GM12878 (cell line): ENCODE data around the gene MIR17HG. TPM values are rescaled to one million over a fixed set of nuclear protein-coding genes. Genes with fewer than 3 reads are reported as not detected.
A peak's percentile ranks its signal among the peaks of the same experiment; 100 is the strongest.

Experiments used
- BACH1 ChIP-seq: fragments of 450-650 bp; IDR thresholded peaks from 2 replicates; pipeline ENCODE4 v1.6.1; 2017; ENCODE audit warnings: mild to moderate bottlenecking, borderline replicate concordance
- BHLHE40 ChIP-seq, 2 experiments: fragments of 450-650 bp in 1 of 2; IDR thresholded peaks; 2 replicates each; pipeline ENCODE4 v1.6.1; 2011 to 2017; ENCODE audit warnings: low read depth in 2 of 2, borderline replicate concordance in 1 of 2, improper control_type of control experiment in 1 of 2, low read length in 1 of 2, mild to moderate bottlenecking in 1 of 2
- BMI1 ChIP-seq: fragments of 450-650 bp; IDR thresholded peaks from 2 replicates; pipeline ENCODE4 v1.6.1; 2016; ENCODE audit warnings: mild to moderate bottlenecking, moderate library complexity, borderline replicate concordance
- CEBPB ChIP-seq, 2 experiments: fragments of 150-350 bp in 1 of 2; IDR thresholded peaks; 2 replicates each; pipeline ENCODE4 v1.6.1; 2012 to 2014; ENCODE audit warnings: low read depth in 2 of 2, low read length in 2 of 2, borderline replicate concordance in 1 of 2, inconsistent platforms in 1 of 2
- EGR1 ChIP-seq, 2 experiments: IDR thresholded peaks; 1 replicate in 1 of 2; 2 replicates in 1 of 2; pipeline ENCODE4 v1.6.1; 2011 to 2012; ENCODE audit warnings: low read depth in 2 of 2, low read length in 2 of 2, borderline replicate concordance in 1 of 2, mild to moderate bottlenecking in 1 of 2, moderate library complexity in 1 of 2
- IKZF1 ChIP-seq: fragments of 450-650 bp; conservative IDR thresholded peaks from 2 replicates; pipeline ENCODE4 v1.6.1; 2017; ENCODE audit warnings: antibody characterized with exemption, mild to moderate bottlenecking
- KDM1A ChIP-seq: fragments of 200-600 bp; sonication (generic); IDR thresholded peaks from 2 replicates; pipeline ENCODE4 v1.6.1; 2016; ENCODE audit warnings: borderline replicate concordance
- KLF5 ChIP-seq: fragments of 450-650 bp; IDR thresholded peaks from 2 replicates; pipeline ENCODE4 v1.6.1; 2014; ENCODE audit warnings: mild to moderate bottlenecking; ENCODE audit not compliant: partially characterized antibody
- MTA2 ChIP-seq: fragments of 450-650 bp; IDR thresholded peaks from 2 replicates; pipeline ENCODE4 v1.6.1; 2016; ENCODE audit warnings: low read depth, mild to moderate bottlenecking, moderate library complexity
- MXI1 ChIP-seq: fragments of 150-350 bp; IDR thresholded peaks from 2 replicates; pipeline ENCODE4 v1.6.1; 2011; ENCODE audit warnings: low read depth, mild to moderate bottlenecking, inconsistent platforms, low read length, improper control_type of control experiment
- MYC ChIP-seq: IDR thresholded peaks from 2 replicates; pipeline ENCODE4 v1.6.1; 2011; ENCODE audit warnings: mild to moderate bottlenecking, low read length, moderate library complexity, inconsistent platforms; ENCODE audit not compliant: insufficient read depth, insufficient replicate concordance, insufficient read length, severe bottlenecking
- NFYB ChIP-seq: IDR thresholded peaks from 2 replicates; pipeline ENCODE4 v1.6.1; 2011; ENCODE audit warnings: low read depth, mild to moderate bottlenecking, low read length, improper control_type of control experiment, moderate library complexity; ENCODE audit not compliant: insufficient read depth
- NR2F1 ChIP-seq: fragments of 450-650 bp; conservative IDR thresholded peaks from 2 replicates; pipeline ENCODE4 v1.6.1; 2017; ENCODE audit warnings: mild to moderate bottlenecking
- POU2F2 ChIP-seq: IDR thresholded peaks from 3 replicates; pipeline ENCODE4 v1.6.1; 2011; ENCODE audit warnings: low read depth, mild to moderate bottlenecking, low read length, borderline replicate concordance
- RB1 ChIP-seq: fragments of 450-650 bp; formaldehyde crosslinking; IDR thresholded peaks from 2 replicates; pipeline ENCODE4 v1.6.1; 2017; ENCODE audit warnings: mild to moderate bottlenecking, borderline replicate concordance
- SUPT20H ChIP-seq: IDR thresholded peaks from 2 replicates; pipeline ENCODE4 v1.6.1; 2011; ENCODE audit warnings: low read depth, mild to moderate bottlenecking, low read length, moderate library complexity, borderline replicate concordance; ENCODE audit not compliant: control insufficient read depth
- TAF1 ChIP-seq: IDR thresholded peaks from 2 replicates; pipeline ENCODE4 v1.6.1; 2011; ENCODE audit warnings: mild to moderate bottlenecking, low read depth, low read length, borderline replicate concordance
- TARDBP ChIP-seq: IDR thresholded peaks from 2 replicates; pipeline ENCODE4 v1.6.1; 2016; ENCODE audit warnings: borderline replicate concordance
- WRNIP1 ChIP-seq: IDR thresholded peaks from 2 replicates; pipeline ENCODE4 v1.6.1; 2011; ENCODE audit warnings: low read depth, low read length, improper control_type of control experiment, borderline replicate concordance
- YY1 ChIP-seq: IDR thresholded peaks from 2 replicates; pipeline ENCODE4 v1.6.1; 2011; ENCODE audit warnings: low read depth, mild to moderate bottlenecking, low read length
- ZNF24 ChIP-seq: fragments of 450-650 bp; IDR thresholded peaks from 2 replicates; pipeline ENCODE4 v1.6.1; 2017; ENCODE audit warnings: antibody characterized with exemption, mild to moderate bottlenecking
- ZNF384 ChIP-seq: IDR thresholded peaks from 2 replicates; pipeline ENCODE4 v1.6.1; 2012; ENCODE audit warnings: low read depth, mild to moderate bottlenecking, low read length, improper control_type of control experiment, borderline replicate concordance
- polyA plus RNA-seq, 11 experiments: library from polyadenylated mRNA; depleted of rRNA in 4 of 11; unstranded in 6 of 11; stranded (reverse) in 5 of 11; fragments of >200 nt; fragmentation: Nextera tagmentation in 4 of 11; fragmentation: Illumina TruSeq in 1 of 11; extraction: Ambion mirVana in 4 of 11; extraction: Trizol in 1 of 11; gene quantifications; 1 replicate in 1 of 11; 2 replicates in 10 of 11; pipeline versions ENCODE4 v1.2.1 to v1.2.3, GENCODE V29; 2011 to 2016; ENCODE audit warnings: inconsistent platforms in 2 of 11, missing spikeins in 2 of 11, low read depth in 1 of 11
- total RNA-seq, 4 experiments: library from RNA; depleted of rRNA in 3 of 4; stranded (reverse); fragments of >200 nt in 3 of 4; fragmentation: Illumina TruSeq in 1 of 4; extraction: Trizol in 1 of 4; gene quantifications; 2 replicates each; pipeline versions ENCODE4 v1.2.1 to v1.2.3, GENCODE V29; 2013 to 2021
- TF ChIP-seq, protein P1 (sequence below): IDR thresholded peaks from 2 replicates; pipeline ENCODE4 v1.6.1; 2012; ENCODE audit warnings: low read depth, low read length, improper control_type of control experiment
- TF ChIP-seq, protein P2 (sequence below): fragments of 150-350 bp; IDR thresholded peaks from 2 replicates; pipeline ENCODE4 v1.6.1; 2014; ENCODE audit warnings: mild to moderate bottlenecking, low read depth, low read length
- TF ChIP-seq, protein P3 (sequence below): fragments of 450-650 bp; formaldehyde crosslinking; IDR thresholded peaks from 2 replicates; pipeline ENCODE4 v1.4.0; 2022; ENCODE audit warnings: mild to moderate bottlenecking, moderate library complexity

MIR17HG gene
- total and polyA plus RNA-seq, 10 of the 15 experiments (the other 5 are each of a cell fraction or from before 2014, with no cell fraction given): 4.4 to 37.7 (median 15.1) TPM

DNA sequence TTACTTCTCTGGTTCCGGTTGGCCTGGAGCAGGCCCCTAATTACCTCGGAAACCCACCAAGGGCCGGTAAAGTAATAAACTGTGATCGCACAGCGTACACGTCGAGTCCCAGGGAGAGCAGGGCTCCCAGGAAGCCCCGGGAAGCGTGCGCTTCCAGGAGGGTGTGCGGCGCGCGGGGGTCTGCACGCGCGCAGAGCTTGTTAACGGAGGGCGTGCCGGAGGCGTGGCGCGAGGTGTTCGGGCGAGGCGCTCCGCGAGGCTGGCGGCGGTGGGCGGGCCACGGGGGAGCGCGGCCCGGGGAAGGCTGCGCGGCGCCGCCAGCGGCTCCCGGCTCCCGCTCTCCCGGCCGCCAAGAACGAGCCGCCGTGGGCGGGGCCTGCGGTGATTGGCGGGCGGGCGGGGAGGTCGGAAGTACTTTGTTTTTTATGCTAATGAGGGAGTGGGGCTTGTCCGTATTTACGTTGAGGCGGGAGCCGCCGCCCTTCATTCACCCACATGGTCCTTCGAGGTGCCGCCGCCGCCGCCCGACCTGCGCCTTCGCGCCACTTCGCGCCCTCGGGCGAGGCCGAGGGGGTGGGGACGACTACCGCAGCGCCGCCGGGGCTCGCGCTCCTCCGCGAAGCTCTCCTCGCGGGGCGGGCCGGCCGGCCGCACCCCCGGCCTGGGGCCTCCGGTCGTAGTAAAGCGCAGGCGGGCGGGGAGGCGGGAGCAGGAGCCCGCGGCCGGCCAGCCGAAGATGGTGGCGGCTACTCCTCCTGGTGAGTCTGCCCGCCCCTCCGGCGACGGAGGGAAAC is at the start of gene MIR17HG (continued):
- TF ChIP-seq ZNF24 (peak; percentile 35; the same call in 1 of the 2 replicates), WRNIP1 (no peak), MXI1 (peak; percentile 85), YY1 (0 out of 2 replicates have a peak, but pooled peaks have one; percentile 15), TAF1 (peak; percentile 53; the same call in 1 of the 2 replicates), CEBPB (IDR thresholded peaks at IDR 0.05; ENCODE audit: borderline replicate concordance in 1 of 2, low read depth in 2 of 2, low read length in 2 of 2) (no peak), NFYB (peak; percentile 76; the same call in 1 of the 2 replicates), BACH1 (peak; percentile 79; the same call in 1 of the 2 replicates), POU2F2 (peak; percentile 89), SUPT20H (no peak), EGR1 (IDR thresholded peaks at IDR 0.05; ENCODE audit: borderline replicate concordance in 1 of 2, low read depth in 2 of 2, low read length in 2 of 2) (peak in 1 of 2 experiments; percentile 18; a peak in 1 of 3 replicates), RB1 (peak; percentile 95; the same call in 1 of the 2 replicates), KLF5 (peak; percentile 78), ZNF384 (peak; percentile 66), IKZF1 (peak; percentile 93), KDM1A (no peak), NR2F1 (peak; percentile 25; the same call in 1 of the 2 replicates), BMI1 (no peak), BHLHE40 (IDR thresholded peaks at IDR 0.05; ENCODE audit: borderline replicate concordance in 1 of 2, low read depth in 2 of 2, low read length in 1 of 2) (peak; percentile 56 to 86; a peak in 3 of 4 replicates), TARDBP (no peak; the same call in 1 of the 2 replicates), MYC (peak; percentile 40), MTA2 (no peak)
- TF ChIP-seq, protein P1, sequence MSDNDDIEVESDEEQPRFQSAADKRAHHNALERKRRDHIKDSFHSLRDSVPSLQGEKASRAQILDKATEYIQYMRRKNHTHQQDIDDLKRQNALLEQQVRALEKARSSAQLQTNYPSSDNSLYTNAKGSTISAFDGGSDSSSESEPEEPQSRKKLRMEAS: peak; percentile 87
- TF ChIP-seq, protein P2, sequence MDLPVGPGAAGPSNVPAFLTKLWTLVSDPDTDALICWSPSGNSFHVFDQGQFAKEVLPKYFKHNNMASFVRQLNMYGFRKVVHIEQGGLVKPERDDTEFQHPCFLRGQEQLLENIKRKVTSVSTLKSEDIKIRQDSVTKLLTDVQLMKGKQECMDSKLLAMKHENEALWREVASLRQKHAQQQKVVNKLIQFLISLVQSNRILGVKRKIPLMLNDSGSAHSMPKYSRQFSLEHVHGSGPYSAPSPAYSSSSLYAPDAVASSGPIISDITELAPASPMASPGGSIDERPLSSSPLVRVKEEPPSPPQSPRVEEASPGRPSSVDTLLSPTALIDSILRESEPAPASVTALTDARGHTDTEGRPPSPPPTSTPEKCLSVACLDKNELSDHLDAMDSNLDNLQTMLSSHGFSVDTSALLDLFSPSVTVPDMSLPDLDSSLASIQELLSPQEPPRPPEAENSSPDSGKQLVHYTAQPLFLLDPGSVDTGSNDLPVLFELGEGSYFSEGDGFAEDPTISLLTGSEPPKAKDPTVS: no peak
- TF ChIP-seq, protein P3, sequence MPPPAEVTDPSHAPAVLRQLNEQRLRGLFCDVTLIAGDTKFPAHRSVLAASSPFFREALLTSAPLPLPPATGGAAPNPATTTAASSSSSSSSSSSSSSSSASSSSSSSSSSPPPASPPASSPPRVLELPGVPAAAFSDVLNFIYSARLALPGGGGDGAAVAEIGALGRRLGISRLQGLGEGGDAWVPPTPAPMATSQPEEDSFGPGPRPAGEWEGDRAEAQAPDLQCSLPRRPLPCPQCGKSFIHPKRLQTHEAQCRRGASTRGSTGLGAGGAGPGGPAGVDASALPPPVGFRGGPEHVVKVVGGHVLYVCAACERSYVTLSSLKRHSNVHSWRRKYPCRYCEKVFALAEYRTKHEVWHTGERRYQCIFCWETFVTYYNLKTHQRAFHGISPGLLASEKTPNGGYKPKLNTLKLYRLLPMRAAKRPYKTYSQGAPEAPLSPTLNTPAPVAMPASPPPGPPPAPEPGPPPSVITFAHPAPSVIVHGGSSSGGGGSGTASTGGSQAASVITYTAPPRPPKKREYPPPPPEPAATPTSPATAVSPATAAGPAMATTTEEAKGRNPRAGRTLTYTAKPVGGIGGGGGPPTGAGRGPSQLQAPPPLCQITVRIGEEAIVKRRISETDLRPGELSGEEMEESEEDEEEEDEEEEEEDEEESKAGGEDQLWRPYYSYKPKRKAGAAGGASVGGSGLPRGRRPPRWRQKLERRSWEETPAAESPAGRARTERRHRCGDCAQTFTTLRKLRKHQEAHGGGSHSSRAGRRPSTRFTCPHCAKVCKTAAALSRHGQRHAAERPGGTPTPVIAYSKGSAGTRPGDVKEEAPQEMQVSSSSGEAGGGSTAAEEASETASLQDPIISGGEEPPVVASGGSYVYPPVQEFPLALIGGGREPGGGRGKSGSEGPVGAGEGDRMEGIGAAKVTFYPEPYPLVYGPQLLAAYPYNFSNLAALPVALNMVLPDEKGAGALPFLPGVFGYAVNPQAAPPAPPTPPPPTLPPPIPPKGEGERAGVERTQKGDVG (CRISPR knock-in tag): no peak
